ENCODE measurements around the gene CAMTA1. TPM values are rescaled to one million over a fixed set of nuclear protein-coding genes. Genes with fewer than 3 reads are reported as not detected.

The CAMTA1 gene
- total RNA-seq, 1 experiment from 2014 or later, result 85.2 TPM

GRCh38 chr1:6915999-6916565 is 130.8 kb downstream of the CAMTA1 start:
- peaks cover 11% of the 10 kb centered on the region for H3K4me1 ChIP-seq (ENCODE audit: insufficient read depth, low read length, poor library complexity, severe bottlenecking)
- CTCF ChIA-PET, result no interaction called here

GRCh38 chr1:6917067-6917466 is 131.8 kb downstream of the CAMTA1 start:
- no peaks in the 10 kb centered on the region for H3K9me3 ChIP-seq (ENCODE audit: low read depth, low read length, poor library complexity, severe bottlenecking)
- no peak overlapping the region for H3K4me3 ChIP-seq (ENCODE audit: low read depth, low read length, poor library complexity, severe bottlenecking)
- ChIA-PET POLR2A (ENCODE audit: low non-redundant PET) (no interaction called here), CTCF (no interaction called here)
- intact Hi-C loops (cut with micrococcal nuclease; ENCODE audit: unreplicated experiment), result no loop called here
- DNase-seq (ENCODE audit: low spot score), result no peak
- no peaks in the 10 kb centered on the region for H3K36me3 ChIP-seq (ENCODE audit: insufficient read depth, low read length, poor library complexity, severe bottlenecking)
- no TSS peak for BruUV-seq (replicated peaks)
- no peaks in the 10 kb centered on the region for H3K27me3 ChIP-seq (replicated peaks; ENCODE audit: insufficient read depth, low read depth, low read length, poor library complexity)
- no peak overlapping the region for H3K27ac ChIP-seq (ENCODE audit: low read depth, low read length, poor library complexity, severe bottlenecking)
- H3K4me1 ChIP-seq (ENCODE audit: insufficient read depth, low read length, poor library complexity, severe bottlenecking), result peaks cover 4% of the 10 kb centered on the region
- TF ChIP-seq CTCF (conservative IDR thresholded peaks at IDR 0.05; ENCODE audit: low read depth, low read length) (no peak), EZH2 (IDR thresholded peaks at IDR 0.05; ENCODE audit: borderline replicate concordance, low read depth, low read length, poor library complexity, severe bottlenecking) (no peak)

More at GRCh38 chr1:6915999-6916565, 130.8 kb downstream of the CAMTA1 start:
- TF ChIP-seq CTCF (conservative IDR thresholded peaks at IDR 0.05; ENCODE audit: low read depth, low read length) (no peak), EZH2 (IDR thresholded peaks at IDR 0.05; ENCODE audit: borderline replicate concordance, low read depth, low read length, poor library complexity, severe bottlenecking) (no peak)
- no peaks in the 10 kb centered on the region for H3K9me3 ChIP-seq (ENCODE audit: low read depth, low read length, poor library complexity, severe bottlenecking)
- intact Hi-C loops (cut with micrococcal nuclease; ENCODE audit: unreplicated experiment), result no loop called here
- H3K4me3 ChIP-seq (ENCODE audit: low read depth, low read length, poor library complexity, severe bottlenecking), result no peak overlapping the region
- no peaks in the 10 kb centered on the region for H3K27me3 ChIP-seq (replicated peaks; ENCODE audit: insufficient read depth, low read depth, low read length, poor library complexity)
- no peaks in the 10 kb centered on the region for H3K36me3 ChIP-seq (ENCODE audit: insufficient read depth, low read length, poor library complexity, severe bottlenecking)
- POLR2A ChIA-PET (ENCODE audit: low non-redundant PET), result no interaction called here
- DNase-seq (ENCODE audit: low spot score), result no peak
- no peak overlapping the region for H3K27ac ChIP-seq (ENCODE audit: low read depth, low read length, poor library complexity, severe bottlenecking)
- no TSS peak for BruUV-seq (replicated peaks)

GRCh38 chr1:6918186-6918924 is 133.1 kb downstream of the CAMTA1 start:
- Histone ChIP-seq H3K4me3 (ENCODE audit: low read depth, low read length, poor library complexity, severe bottlenecking) (no peak overlapping the region), H3K4me1 (ENCODE audit: insufficient read depth, low read length, poor library complexity, severe bottlenecking) (no peaks in the 10 kb centered on the region), H3K27me3 (replicated peaks; ENCODE audit: insufficient read depth, low read depth, low read length, poor library complexity) (no peaks in the 10 kb centered on the region), H3K27ac (ENCODE audit: low read depth, low read length, poor library complexity, severe bottlenecking) (no peak overlapping the region), H3K36me3 (ENCODE audit: insufficient read depth, low read length, poor library complexity, severe bottlenecking) (no peaks in the 10 kb centered on the region), H3K9me3 (ENCODE audit: low read depth, low read length, poor library complexity, severe bottlenecking) (no peaks in the 10 kb centered on the region)
- DNase-seq (ENCODE audit: low spot score), result no peak
- POLR2A ChIA-PET (ENCODE audit: low non-redundant PET), result no interaction called here
- CTCF ChIA-PET, result no interaction called here
- intact Hi-C loops (cut with micrococcal nuclease; ENCODE audit: unreplicated experiment), result no loop called here
- BruUV-seq (replicated peaks), result no TSS peak
- TF ChIP-seq CTCF (conservative IDR thresholded peaks at IDR 0.05; ENCODE audit: low read depth, low read length), result no peak
- no peak for TF ChIP-seq EZH2 (IDR thresholded peaks at IDR 0.05; ENCODE audit: borderline replicate concordance, low read depth, low read length, poor library complexity, severe bottlenecking)

All from A673 (cell line).